ENCODE data around the gene ALK. TPM values are rescaled to one million over a fixed set of nuclear protein-coding genes. Genes with fewer than 3 reads are reported as not detected.

Gene ALK
- total and polyA plus RNA-seq, 2 experiments from 2014 or later = 0.35 TPM; not detected in 1

- no peak for TF ChIP-seq ZNF462 (CRISPR knock-in tag; IDR thresholded peaks at IDR 0.05)
- no peak for TF ChIP-seq NANOG (IDR thresholded peaks at IDR 0.05; ENCODE audit: borderline replicate concordance)
Measured at GRCh38 chr2:29281086-29281915, 640.1 kb downstream of the ALK start (continued).

- Histone ChIP-seq H3K27me3 (ENCODE audit: insufficient read depth) (no peaks in the 10 kb centered on the region), H4K20me1 (replicated peaks; ENCODE audit: insufficient read depth) (no peaks in the 10 kb centered on the region), H3K79me2 (replicated peaks; ENCODE audit: insufficient read depth) (no peaks in the 10 kb centered on the region), H3K36me3 (ENCODE audit: insufficient read depth) (no peaks in the 10 kb centered on the region), H3K4me1 (ENCODE audit: insufficient read depth) (no peaks in the 10 kb centered on the region), H3F3A (replicated peaks; ENCODE audit: low read depth) (no peaks in the 10 kb centered on the region), H3K27ac (ENCODE audit: low read depth) (no peak overlapping the region), H3K4me3 (no peak overlapping the region), H2AFZ (no peak overlapping the region), H3K9me2 (ENCODE audit: insufficient read depth) (peaks cover 3% of the 10 kb centered on the region; the same call in 1 of the 2 replicates), H3K4me2 (no peak overlapping the region)
- DNase-seq (ENCODE audit: low spot score) (no peak), ATAC-seq (no peak)
- peaks cover 4% of the 10 kb centered on the region for H3K27me3 Mint-ChIP-seq (ENCODE audit: insufficient read depth, low read depth, poor library complexity)
- peaks cover 3% of the 10 kb centered on the region; the same call in 1 of the 3 replicates for H3K9me3 Mint-ChIP-seq
- TF ChIP-seq EZH2 (IDR thresholded peaks at IDR 0.05; ENCODE audit: low read depth, unreplicated experiment) = no peak
- no peak for TF ChIP-seq JUNB (IDR thresholded peaks at IDR 0.05; ENCODE audit: unreplicated experiment)
- TF ChIP-seq ZNF331 (CRISPR knock-in tag; IDR thresholded peaks at IDR 0.05; ENCODE audit: low read depth) = no peak
- TF ChIP-seq NANOG (IDR thresholded peaks at IDR 0.05; ENCODE audit: borderline replicate concordance) = no peak
- TF ChIP-seq ZNF462 (CRISPR knock-in tag; IDR thresholded peaks at IDR 0.05) = no peak
- TF ChIP-seq EZH2phosphoT487 (IDR thresholded peaks at IDR 0.05; ENCODE audit: unreplicated experiment) = no peak
- TF ChIP-seq STAT1 (IDR thresholded peaks at IDR 0.05; ENCODE audit: unreplicated experiment) = no peak
- no peak for TF ChIP-seq POLR2AphosphoS5 (IDR thresholded peaks at IDR 0.05; ENCODE audit: low read depth)
- no peak overlapping the region for H3K27ac Mint-ChIP-seq
- peaks cover 7% of the 10 kb centered on the region for H3K4me1 Mint-ChIP-seq
- H3K36me3 Mint-ChIP-seq (ENCODE audit: low read depth) = no peaks in the 10 kb centered on the region
- H3K4me3 Mint-ChIP-seq = no peak overlapping the region
Measured at GRCh38 chr2:29278966-29279365, 642.4 kb downstream of the ALK start.
